HPDE6-E6E7 (cell line): ENCODE results near the gene COX15.
A peak's percentile ranks its signal among the peaks of the same experiment; 100 is the strongest.
"Not testable (repeated sequence)": the region's sequence is repeated elsewhere in the genome, so short reads cannot be mapped to it uniquely, and the experiment has no call there.

ENCODE experiments used
- DNase-seq: peaks from one replicate; pipeline ENCODE4 v3.0.0; 2011; ENCODE audit warnings: missing footprints; ENCODE audit errors: extremely low spot score

The COX15 gene

DNA sequence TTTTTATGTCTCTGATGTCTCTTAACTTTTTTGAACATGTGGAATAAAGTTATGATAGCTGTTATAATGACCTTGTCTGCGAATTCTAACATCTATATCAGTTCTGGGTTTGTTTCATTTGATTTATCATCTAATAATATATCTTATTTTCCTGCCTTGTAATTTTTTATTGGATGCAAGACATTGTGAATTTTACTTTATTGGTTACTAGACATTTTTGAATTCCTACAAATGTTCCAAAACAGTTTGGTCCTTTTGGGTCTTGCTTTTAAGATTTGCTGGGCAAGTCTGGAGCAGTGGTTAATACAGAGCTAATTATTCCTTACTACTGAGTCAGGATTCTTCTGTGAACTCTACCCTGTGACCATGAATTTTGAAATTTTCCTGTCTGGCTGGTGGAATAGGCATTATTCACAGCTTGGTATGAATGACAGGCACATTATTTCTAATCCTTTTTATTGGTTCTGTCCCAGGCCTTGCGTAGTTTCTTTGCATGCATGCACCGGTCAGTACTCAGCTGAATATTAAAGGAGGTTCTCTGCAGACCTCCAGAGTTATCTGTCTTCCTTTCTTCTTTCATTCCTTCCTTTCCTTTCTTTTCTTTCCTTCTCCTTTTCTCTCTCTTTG lies 9.1 kb upstream of the COX15 start:
- DNase-seq = no peak

DNA sequence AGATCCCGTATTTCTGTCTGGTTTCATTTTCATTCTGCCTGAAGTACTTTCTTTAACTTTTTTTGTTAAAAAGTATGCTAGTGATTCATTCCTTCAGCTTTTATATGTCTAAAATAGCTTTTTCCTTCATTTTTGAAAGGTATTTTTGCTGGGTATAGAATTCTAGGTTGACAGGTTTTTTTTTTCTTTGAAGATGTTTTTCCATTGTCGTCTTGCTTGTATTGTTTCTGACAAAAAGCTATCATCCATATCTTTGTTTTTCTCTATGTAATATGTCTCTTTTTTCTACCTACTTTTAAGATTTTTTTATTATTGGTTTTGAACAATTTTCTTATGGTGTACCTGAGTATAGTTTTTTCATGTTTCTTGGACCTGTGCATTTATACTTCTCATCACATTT lies 8.3 kb upstream of the COX15 start:
- no peak for DNase-seq

DNA sequence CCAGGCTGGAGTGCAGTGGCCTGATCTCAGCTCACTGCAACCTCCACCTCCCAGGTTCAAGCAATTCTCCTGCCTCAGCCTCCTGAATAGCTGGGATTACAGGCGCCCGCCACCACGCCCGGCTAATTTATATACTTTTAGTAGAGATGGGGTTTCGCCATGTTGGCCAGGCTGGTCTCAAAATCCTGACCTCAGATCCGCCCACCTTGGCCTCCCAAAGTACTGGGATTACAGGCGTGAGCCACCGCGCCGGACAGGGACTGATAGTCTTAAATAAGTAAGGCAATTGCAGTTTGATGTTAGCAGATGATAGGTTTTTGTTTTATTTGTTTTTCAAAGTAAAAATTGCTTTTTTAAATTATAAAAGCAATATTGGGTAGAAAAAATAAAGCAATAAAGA lies 2.2 kb upstream of the COX15 start:
- not testable (repeated sequence) for DNase-seq

DNA sequence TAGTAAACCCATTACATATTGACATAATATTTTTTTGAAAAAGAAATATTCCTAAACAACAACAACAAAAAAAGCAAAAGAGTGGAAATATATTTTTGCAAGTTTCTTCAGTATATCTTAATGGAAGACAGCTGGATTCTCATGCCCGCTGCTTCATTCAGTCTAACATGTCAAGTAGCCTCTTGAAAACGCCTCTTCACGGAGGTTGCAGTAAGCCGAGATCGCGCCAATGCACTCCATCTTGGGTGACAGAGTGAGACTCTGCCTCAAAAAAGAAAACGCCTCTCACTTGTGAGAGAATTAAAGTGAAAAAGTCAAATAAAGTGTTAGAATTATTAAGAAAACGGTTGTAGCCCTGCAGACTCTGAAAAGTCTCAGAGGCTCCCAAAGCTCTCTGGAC lies 1.4 kb upstream of the COX15 start:
- DNase-seq = no peak

DNA sequence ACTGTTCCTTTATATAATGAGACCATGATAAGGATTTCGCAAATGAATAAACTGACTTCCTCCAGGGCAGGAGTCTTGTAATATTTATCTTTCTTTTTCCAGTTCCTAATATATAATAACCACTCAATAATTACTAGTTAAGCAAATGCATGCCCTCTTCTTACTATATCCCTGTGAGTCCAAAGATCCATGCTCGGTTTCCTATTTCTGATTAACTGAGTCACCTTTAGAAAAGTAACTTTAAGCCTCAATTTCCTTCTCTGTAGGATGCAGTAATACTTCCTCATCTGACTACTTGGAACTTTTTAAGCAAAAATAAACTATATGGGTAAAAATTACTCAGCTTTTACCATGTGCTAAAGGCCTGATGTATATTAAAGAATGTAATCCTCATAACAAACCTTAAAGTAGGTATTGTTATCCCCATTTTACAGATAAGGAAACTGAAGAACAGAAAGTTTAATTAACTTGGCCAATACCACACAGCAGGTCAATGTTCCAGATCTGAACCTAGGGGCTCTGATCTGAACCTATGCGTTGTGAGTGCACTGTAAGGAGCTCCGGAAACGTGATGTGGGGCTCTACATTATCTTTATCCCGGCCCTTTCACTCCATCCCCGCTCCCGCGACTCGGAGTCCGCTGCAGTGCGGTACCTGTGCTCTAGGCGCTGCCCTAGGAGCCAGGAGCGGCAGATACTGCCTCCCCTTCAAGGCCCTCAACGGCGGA lies 458 bp downstream of the COX15 start:
- DNase-seq = no peak

DNA sequence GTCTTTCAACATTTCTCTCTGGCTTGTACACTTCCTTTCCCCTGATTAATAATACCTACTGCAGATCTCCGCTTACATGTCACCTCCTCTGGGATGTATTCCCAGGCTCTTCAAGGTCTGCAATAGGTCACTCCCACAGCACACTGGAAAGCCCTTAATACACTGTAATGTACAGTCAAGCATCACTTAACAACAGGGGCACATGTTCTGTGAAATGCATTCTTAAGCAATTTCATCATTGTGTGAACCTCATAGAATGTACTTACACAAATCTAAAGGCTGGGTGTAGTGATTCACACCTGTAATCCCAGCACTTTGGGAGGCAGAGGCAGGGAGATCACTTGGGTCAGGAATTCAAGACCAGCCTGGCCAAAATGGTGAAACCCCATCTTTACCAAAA lies 1.9 kb downstream of the COX15 start:
- no peak for DNase-seq

DNA sequence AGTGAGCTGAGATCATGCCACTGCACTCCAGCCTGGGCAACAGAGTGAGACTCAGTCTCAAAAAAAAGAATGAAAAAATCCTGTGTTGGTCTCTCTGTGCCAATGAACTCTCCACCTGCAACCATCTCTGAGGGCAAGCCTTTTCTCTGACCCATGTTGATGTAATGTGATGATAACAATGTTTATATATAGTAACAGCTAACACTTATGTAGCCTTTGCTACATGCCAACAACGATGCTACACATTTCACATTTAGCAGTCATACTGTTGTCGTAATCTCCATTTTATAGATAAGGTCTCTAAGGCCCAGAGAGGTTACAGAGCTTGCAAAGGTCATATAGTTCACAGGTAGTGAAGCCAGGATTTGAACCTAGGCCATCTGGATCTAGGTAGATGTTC lies 11.5 kb downstream of the COX15 start:
- DNase-seq = no peak

DNA sequence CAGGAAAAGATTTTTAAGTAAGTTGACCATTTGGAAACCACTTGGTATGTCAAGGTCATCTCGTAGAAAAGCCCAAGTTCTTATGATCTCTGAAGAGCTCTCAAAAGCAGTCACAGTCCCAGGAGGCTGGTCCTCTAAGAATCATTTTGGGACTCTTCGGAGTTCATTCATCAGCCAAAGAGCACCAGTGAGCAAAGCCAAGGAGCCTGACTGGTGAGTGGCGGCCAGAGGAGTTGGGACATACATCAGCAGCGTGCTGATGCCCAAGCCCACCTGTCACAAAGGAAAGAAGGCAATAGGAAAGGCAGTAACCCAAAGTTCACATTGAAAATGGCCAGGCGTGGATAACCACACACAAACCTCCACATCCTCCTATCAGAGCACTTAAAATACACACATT lies 17.5 kb downstream of the COX15 start:
- DNase-seq = no peak

DNA sequence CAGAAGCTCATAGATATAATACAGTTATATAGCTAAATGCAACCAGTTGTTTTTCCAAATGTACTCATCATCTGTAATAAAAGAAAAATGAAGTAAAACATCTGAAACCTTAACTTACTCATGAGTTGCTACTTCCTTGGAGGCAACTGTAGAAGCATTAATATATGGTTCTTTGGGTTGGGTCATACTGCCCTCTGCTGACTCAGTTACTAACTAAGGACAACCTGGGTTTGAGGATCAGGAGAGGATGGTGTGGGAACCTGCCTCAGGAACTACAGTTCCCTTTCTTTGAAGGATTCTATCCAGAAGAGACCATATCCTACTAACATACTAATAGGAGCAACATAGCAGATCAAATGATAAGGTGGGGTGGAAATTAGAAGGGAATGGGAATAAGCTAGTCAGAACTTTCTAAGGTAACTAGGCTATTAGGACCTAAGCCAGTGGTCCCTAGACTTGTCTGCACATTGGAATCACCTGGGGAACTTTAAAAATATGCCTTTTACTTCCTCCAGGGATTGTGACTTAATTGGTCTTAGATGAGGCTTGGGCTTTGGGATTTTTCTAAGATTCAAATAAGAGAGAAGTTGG lies 20.7 kb downstream of the COX15 start:
- DNase-seq = peak; percentile 21

DNA sequence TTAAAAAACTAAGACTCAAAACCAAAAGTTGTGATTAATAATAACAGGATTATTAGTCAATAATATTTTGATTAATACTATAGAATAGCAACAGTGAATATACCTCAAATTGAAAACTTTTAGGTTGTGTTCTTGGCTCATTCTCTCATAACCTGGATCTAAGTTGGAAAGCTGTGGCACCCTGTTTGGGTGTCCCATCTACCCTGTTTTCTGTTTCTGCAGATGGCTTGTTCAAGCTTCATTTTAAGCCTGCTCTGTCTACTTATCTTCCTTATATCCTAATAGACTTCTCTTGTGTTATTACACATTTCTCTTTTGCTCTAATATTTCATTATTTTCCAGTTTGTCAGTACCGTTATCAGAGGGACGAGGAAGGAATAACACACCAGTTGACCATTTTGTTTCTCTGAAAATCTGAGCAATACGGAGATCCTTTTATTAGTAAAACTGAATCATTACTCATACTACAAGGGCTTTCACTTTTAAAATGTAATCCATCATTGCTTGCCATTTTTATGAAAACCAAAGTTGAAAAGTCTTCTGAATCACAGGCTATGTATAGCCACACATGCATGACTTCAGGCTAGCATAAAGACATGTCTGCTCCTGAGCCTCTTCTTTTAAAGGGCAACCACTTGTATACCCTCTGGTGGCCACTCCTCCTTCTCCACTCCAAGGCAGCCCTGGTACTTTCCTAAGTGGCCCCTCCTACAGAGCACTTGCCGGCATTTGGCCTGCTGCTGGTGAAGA lies 22.3 kb downstream of the COX15 start:
- DNase-seq = peak; percentile 49

DNA sequence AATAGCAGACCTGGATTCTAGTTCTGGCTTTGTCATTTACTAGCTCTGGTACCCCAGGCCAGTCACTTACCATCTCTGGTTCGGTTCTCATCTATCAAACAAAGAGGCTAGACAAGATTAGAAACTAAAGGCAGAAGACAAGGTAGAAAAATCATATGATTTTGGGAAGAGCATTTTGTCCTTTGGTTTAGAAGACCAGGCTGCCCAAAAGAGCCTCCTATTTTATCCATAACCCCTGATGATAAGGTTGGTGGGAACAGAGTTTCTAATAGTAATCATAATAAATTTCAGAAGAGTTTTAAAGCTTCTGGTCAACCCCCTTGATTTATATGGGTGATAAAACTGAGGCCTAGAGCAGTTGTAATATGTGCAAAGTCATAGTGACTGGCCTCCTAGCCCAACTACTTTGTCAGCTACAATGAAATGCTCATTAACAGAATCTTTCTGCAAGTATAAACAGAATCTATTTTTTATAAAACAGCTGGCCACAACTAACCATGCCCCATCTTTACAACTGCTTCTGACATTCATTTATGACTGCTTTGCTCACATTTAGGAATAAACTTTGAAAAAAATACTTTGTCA lies 23.4 kb downstream of the COX15 start:
- DNase-seq = no peak

DNA sequence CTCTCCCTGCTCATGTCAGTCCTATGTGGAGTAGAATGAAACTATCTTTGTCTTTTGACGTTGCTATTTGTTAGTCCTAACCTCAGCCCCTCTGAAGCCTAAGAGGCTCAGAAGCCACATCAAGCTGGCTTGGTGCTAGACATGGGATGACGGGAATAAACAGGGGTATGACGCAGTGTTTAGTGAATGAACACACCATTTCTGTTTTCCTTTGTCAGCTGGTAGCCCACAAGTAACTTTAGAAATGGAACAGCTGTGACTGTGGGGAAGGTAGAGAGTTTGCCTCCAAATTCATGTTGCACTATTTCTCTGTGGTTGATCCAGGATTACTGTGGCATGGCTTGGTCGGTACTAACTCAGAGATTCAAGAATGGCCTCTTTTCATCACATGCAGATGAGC lies 31.3 kb downstream of the COX15 start:
- no peak for DNase-seq

DNA sequence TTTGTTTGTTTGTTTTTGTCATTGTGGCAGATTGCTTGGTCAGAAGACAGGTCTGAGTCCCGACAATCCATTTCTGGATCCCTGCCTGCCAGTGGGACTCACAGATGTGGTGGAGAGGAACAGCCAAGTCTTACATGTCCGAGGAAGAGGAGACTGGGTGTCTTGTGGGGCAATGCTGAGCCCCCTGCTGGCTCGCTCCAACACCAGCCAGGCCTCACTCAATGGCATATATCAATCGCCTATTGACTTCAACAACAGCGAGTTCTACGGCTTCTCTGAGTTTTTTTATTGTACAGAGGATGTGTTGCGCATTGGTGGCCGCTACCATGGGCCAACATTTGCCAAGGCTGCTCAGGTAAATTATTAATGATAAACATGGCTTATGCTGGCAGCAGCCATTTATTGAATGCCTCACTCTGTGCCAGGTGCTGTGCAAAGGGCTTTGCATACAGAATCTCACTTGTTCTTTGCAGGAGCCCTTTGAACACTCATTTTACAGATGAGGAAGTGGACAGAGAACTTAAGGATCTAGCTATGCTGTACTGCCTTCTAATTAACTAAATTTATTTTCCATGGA lies 33.3 kb downstream of the COX15 start:
- no peak for DNase-seq

DNA sequence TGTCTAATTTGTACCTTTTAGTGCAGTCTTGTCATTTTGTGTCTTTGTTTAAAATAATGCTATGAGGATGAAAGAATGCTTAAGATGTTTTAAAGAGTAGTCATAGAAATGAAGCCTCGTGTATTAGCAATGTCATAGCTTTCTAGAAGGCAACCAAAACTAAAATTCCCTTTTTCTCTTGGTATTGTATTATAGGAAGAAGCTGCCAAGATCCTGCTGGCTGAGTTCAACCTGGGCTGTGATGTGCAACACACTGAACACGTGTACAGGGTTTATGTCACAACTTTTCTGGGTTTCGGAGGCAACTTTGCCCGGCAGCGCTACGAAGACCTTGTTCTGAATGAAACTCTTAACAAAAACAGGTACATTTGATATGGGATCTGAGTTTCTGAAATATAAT lies 36.2 kb downstream of the COX15 start:
- no peak for DNase-seq

DNA sequence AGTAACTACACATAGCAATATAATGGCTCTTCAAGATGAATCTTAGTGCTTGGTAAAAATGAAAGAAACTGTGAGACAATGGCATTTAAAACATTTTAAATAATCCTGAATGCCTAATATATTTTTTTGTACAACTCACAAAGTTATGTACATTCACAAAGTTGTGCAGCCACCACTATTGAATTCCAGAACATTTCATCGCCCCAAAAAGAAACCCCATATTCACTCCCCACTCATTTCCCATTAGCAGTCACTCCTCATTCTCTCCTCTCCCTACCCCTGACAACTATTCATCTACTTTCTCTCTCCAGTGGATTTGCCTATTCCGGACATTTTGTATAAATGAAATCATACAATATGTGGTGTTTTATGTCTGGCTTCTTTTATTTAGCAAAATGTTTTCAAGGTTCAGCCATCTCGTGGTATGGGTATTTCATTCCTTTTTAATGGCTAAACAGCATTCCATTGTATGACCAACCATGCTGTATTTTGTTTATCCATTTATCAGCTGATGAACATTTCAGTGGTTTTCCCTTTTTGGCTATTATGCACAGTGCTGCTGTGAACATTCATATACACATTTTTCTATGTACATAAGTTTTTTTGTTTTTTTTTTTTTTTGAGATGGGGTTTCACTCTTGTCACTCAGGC lies 37.9 kb downstream of the COX15 start:
- no peak for DNase-seq

DNA sequence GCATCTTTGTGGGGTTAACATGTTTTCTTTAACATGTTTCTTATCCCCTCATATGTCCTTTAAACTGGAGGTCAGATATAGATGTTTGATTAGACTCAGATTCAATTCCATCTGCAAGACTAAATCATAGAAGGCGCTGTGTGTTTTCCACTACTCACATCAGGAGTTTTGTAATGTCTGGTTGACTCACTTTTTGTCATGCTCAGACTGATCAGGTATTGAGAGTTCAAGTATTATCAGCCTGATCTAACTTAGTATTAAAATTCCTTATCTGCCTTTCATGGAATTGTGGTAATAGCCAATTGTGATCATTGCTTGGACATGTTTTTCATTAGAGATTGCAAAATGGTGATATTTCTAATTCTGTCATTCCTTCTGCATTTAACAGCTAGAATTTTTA lies 42.5 kb downstream of the COX15 start:
- no peak for DNase-seq

DNA sequence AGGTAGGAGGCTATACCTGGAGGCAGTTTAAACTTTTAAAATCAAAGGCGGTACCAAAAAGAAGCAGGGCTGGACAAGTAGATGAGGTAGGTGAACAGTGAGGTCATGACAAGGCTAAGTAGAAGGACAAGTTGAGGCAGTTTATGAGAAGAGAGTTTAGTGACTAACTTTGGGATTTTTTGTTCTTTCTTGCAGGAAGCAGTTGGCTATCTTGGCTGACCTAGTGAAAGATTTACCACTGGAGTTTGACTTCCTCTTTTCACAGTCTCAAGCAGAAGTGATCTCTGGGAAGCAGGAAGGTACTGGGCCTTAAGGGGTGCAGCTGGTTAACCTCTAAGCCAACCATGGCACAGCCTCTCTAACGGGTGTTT lies 46.3 kb downstream of the COX15 start:
- peak; percentile 61 for DNase-seq

DNA sequence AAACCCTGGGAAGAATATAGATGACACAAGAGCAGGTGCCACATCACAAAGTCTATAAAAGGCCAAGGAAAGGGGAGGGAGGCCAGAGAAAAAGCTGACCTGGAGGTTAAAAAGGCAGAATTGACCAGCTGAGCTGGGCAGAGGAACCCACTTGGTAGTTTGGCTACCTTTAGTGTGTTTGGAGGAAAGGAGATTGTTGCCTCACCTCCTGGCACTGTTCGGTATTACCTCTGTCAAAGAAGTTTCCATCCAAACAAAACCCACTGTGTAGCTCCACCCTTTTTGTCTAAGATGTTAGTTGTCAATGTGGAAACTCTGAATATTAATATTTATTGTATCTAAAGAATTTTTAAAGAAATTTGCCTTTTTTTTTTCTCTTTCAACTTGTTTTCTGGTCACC lies 49.2 kb downstream of the COX15 start:
- no peak for DNase-seq
